Measurements from ENCODE around the gene RPP38.

DNA sequence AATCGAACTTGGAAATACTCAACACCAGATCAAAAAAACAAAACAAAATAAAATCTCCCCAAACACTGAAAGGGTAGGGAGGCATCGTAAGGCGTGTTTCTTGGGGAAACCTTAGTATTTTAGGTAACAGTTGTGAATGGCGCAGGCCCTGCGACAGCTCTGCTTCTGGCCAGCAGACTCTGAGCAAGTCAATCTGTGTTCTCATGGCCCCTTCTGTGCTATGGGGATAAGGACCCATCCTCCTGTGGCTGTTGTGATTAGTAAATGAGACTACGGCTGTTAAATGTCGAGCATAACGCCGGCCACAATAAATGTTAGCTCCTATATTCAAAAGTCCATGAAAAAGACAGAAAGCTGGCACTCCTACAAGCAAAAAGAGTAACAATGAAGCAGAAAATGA is 27.0 kb downstream of the RPP38 start:
- TF ChIP-seq EP300 (IDR thresholded peaks at IDR 0.05; ENCODE audit: low read depth in 2 of 2, low read length in 2 of 2), result no peak
- no peak for TF ChIP-seq EP300 (CRISPR knock-in tag; IDR thresholded peaks at IDR 0.05; ENCODE audit: borderline replicate concordance)
- TF ChIP-seq POLR2AphosphoS5 (IDR thresholded peaks at IDR 0.05; ENCODE audit: low read depth, low read length), result no peak
- no peak for TF ChIP-seq ZNF839 (CRISPR knock-in tag; IDR thresholded peaks at IDR 0.05; ENCODE audit: borderline replicate concordance)
- TF ChIP-seq TAF1 (CRISPR knock-in tag; IDR thresholded peaks at IDR 0.05), result no peak
- TF ChIP-seq EZH2 (conservative IDR thresholded peaks at IDR 0.05; ENCODE audit: low read depth, low read length), result no peak
- TF ChIP-seq MTA3 (CRISPR knock-in tag; IDR thresholded peaks at IDR 0.05), result no peak
- no peak for TF ChIP-seq ZFX (CRISPR knock-in tag; IDR thresholded peaks at IDR 0.05; ENCODE audit: low read depth)
- TF ChIP-seq, protein P1, sequence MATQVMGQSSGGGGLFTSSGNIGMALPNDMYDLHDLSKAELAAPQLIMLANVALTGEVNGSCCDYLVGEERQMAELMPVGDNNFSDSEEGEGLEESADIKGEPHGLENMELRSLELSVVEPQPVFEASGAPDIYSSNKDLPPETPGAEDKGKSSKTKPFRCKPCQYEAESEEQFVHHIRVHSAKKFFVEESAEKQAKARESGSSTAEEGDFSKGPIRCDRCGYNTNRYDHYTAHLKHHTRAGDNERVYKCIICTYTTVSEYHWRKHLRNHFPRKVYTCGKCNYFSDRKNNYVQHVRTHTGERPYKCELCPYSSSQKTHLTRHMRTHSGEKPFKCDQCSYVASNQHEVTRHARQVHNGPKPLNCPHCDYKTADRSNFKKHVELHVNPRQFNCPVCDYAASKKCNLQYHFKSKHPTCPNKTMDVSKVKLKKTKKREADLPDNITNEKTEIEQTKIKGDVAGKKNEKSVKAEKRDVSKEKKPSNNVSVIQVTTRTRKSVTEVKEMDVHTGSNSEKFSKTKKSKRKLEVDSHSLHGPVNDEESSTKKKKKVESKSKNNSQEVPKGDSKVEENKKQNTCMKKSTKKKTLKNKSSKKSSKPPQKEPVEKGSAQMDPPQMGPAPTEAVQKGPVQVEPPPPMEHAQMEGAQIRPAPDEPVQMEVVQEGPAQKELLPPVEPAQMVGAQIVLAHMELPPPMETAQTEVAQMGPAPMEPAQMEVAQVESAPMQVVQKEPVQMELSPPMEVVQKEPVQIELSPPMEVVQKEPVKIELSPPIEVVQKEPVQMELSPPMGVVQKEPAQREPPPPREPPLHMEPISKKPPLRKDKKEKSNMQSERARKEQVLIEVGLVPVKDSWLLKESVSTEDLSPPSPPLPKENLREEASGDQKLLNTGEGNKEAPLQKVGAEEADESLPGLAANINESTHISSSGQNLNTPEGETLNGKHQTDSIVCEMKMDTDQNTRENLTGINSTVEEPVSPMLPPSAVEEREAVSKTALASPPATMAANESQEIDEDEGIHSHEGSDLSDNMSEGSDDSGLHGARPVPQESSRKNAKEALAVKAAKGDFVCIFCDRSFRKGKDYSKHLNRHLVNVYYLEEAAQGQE (IDR thresholded peaks at IDR 0.05; ENCODE audit: borderline replicate concordance in 1 of 2, low read depth in 1 of 2, low read length in 2 of 2), result no peak
- TF ChIP-seq, protein P2, sequence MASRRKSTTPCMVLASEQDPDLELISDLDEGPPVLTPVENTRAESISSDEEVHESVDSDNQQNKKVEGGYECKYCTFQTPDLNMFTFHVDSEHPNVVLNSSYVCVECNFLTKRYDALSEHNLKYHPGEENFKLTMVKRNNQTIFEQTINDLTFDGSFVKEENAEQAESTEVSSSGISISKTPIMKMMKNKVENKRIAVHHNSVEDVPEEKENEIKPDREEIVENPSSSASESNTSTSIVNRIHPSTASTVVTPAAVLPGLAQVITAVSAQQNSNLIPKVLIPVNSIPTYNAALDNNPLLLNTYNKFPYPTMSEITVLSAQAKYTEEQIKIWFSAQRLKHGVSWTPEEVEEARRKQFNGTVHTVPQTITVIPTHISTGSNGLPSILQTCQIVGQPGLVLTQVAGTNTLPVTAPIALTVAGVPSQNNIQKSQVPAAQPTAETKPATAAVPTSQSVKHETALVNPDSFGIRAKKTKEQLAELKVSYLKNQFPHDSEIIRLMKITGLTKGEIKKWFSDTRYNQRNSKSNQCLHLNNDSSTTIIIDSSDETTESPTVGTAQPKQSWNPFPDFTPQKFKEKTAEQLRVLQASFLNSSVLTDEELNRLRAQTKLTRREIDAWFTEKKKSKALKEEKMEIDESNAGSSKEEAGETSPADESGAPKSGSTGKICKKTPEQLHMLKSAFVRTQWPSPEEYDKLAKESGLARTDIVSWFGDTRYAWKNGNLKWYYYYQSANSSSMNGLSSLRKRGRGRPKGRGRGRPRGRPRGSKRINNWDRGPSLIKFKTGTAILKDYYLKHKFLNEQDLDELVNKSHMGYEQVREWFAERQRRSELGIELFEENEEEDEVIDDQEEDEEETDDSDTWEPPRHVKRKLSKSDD (CRISPR knock-in tag; IDR thresholded peaks at IDR 0.05; ENCODE audit: low read depth), result no peak
- TF ChIP-seq NFE2 (CRISPR knock-in tag; IDR thresholded peaks at IDR 0.05), result no peak
- TF ChIP-seq, protein P3, sequence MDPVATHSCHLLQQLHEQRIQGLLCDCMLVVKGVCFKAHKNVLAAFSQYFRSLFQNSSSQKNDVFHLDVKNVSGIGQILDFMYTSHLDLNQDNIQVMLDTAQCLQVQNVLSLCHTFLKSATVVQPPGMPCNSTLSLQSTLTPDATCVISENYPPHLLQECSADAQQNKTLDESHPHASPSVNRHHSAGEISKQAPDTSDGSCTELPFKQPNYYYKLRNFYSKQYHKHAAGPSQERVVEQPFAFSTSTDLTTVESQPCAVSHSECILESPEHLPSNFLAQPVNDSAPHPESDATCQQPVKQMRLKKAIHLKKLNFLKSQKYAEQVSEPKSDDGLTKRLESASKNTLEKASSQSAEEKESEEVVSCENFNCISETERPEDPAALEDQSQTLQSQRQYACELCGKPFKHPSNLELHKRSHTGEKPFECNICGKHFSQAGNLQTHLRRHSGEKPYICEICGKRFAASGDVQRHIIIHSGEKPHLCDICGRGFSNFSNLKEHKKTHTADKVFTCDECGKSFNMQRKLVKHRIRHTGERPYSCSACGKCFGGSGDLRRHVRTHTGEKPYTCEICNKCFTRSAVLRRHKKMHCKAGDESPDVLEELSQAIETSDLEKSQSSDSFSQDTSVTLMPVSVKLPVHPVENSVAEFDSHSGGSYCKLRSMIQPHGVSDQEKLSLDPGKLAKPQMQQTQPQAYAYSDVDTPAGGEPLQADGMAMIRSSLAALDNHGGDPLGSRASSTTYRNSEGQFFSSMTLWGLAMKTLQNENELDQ (CRISPR knock-in tag; IDR thresholded peaks at IDR 0.05; ENCODE audit: borderline replicate concordance), result no peak
- TF ChIP-seq ZBTB3 (CRISPR knock-in tag; IDR thresholded peaks at IDR 0.05; ENCODE audit: borderline replicate concordance, low read depth), result no peak
- TF ChIP-seq, protein P4, sequence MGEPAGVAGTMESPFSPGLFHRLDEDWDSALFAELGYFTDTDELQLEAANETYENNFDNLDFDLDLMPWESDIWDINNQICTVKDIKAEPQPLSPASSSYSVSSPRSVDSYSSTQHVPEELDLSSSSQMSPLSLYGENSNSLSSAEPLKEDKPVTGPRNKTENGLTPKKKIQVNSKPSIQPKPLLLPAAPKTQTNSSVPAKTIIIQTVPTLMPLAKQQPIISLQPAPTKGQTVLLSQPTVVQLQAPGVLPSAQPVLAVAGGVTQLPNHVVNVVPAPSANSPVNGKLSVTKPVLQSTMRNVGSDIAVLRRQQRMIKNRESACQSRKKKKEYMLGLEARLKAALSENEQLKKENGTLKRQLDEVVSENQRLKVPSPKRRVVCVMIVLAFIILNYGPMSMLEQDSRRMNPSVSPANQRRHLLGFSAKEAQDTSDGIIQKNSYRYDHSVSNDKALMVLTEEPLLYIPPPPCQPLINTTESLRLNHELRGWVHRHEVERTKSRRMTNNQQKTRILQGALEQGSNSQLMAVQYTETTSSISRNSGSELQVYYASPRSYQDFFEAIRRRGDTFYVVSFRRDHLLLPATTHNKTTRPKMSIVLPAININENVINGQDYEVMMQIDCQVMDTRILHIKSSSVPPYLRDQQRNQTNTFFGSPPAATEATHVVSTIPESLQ (CRISPR knock-in tag; conservative IDR thresholded peaks at IDR 0.05), result no peak
- no peak for TF ChIP-seq ERF (CRISPR knock-in tag; IDR thresholded peaks at IDR 0.05)
